HepG2 (cell line): Measurements from ENCODE around the gene OMG. TPM values are rescaled to one million over a fixed set of nuclear protein-coding genes. Genes with fewer than 3 reads are reported as not detected.

ENCODE experiments used
- ATAC-seq: fragments of 200-7000 bp; cut with Tn5 transposase; 3 replicates; pipeline ENCODE4 v1.9.1; 2020; ENCODE audit warnings: mild to moderate bottlenecking, moderate library complexity
- BruUV-seq: library from RNA; stranded (reverse); fragments of 400-500 nt; replicated peaks from 2 replicates; lab custom pipeline; 2021; lab: Mats Ljungman, UMichigan
- CTCF ChIA-PET: fragments of 300-600 bp; formaldehyde crosslinking; extraction: SDS; loops from one replicate; lab custom pipeline; 2021; ENCODE audit warnings: low total read pairs, inconsistent platforms, low intra/inter-chr PET ratio; lab: Yijun Ruan, JAX
- POLR2A ChIA-PET: fragments of 350-600 bp; sonication (Branson Sonifier 250); formaldehyde crosslinking; loops from one replicate; lab custom pipeline; 2020; ENCODE audit warnings: antibody characterized with exemption, inconsistent platforms; lab: Yijun Ruan, JAX
- DNase-seq: peaks from one replicate; pipeline ENCODE4 v3.0.0-alpha.2; 2015; ENCODE audit warnings: low spot score
- FAIRE-seq: peaks from 3 replicates; lab custom pipeline; 2011; peaks lifted over from hg19 to GRCh38; lab: Jason Lieb, UNC
- H2AFZ ChIP-seq: one replicate; pipeline ENCODE4 v1.6.1; 2011; ENCODE audit warnings: low read length, inconsistent platforms
- H3K27ac ChIP-seq: fragments of 300-600 bp; 3 replicates; pipeline ENCODE4 v1.8.0; 2011; ENCODE audit warnings: mixed run types, mild to moderate bottlenecking, mixed read lengths, low read length, inconsistent platforms; ENCODE audit not compliant: insufficient read depth; ENCODE audit errors: extremely low read length
- H3K27me3 ChIP-seq, 2 experiments: fragments of 200-600 bp in 1 of 2; 2 replicates in 1 of 2; 3 replicates in 1 of 2; pipeline versions ENCODE4 v1.6.0 to v1.8.0; 2011; ENCODE audit warnings: low read length in 2 of 2, mild to moderate bottlenecking in 2 of 2, moderate library complexity in 2 of 2, inconsistent platforms in 1 of 2; ENCODE audit not compliant: insufficient read depth in 2 of 2, control insufficient read depth in 1 of 2
- H3K36me3 ChIP-seq, 2 experiments: fragments of 200-600 bp in 1 of 2; replicated peaks in 1 of 2; 2 replicates in 1 of 2; 3 replicates in 1 of 2; pipeline versions ENCODE4 v1.5.1 to v1.8.0; 2011; ENCODE audit warnings: low read length in 2 of 2, inconsistent platforms in 1 of 2; ENCODE audit not compliant: insufficient read depth in 2 of 2, control insufficient read depth in 1 of 2
- H3K4me1 ChIP-seq: 2 replicates; pipeline ENCODE4 v1.5.1; 2012; ENCODE audit warnings: low read length, inconsistent platforms; ENCODE audit not compliant: insufficient read depth
- H3K4me2 ChIP-seq: 2 replicates; pipeline ENCODE4 v1.6.0; 2011; ENCODE audit warnings: low read depth, low read length, inconsistent platforms
- H3K4me3 ChIP-seq, 3 experiments: fragments of 200-600 bp in 1 of 3; sonication (generic), shearing (Covaris generic) in 1 of 3; replicated peaks in 1 of 3; 2 replicates each; pipeline ENCODE4 v1.5.1; 2011 to 2016; ENCODE audit warnings: low read length in 3 of 3, inconsistent platforms in 2 of 3, low read depth in 2 of 3, mild to moderate bottlenecking in 2 of 3, control low read depth in 1 of 3, mixed read lengths in 1 of 3; ENCODE audit not compliant: insufficient read depth in 1 of 3
- H3K79me2 ChIP-seq: one replicate; pipeline ENCODE4 v1.6.1; 2011; ENCODE audit warnings: low read length, inconsistent platforms; ENCODE audit not compliant: insufficient read depth
- H3K9ac ChIP-seq: 2 replicates; pipeline ENCODE4 v1.6.0; 2011; ENCODE audit warnings: mild to moderate bottlenecking, low read depth, low read length, inconsistent platforms; ENCODE audit not compliant: insufficient read depth
- H3K9me3 ChIP-seq: 2 replicates; pipeline ENCODE4 v1.5.1; 2012; ENCODE audit warnings: mild to moderate bottlenecking, low read length
- H4K20me1 ChIP-seq: 2 replicates; pipeline ENCODE4 v1.6.0; 2011; ENCODE audit warnings: inconsistent platforms, mild to moderate bottlenecking, low read length, moderate library complexity; ENCODE audit not compliant: insufficient read depth
- CBX1 ChIP-seq: IDR thresholded peaks from one replicate; pipeline ENCODE4 v1.6.1; 2016; ENCODE audit warnings: antibody characterized with exemption, low read depth
- PHF5A ChIP-seq: IDR thresholded peaks from one replicate; pipeline ENCODE4 v1.6.1; 2018; ENCODE audit warnings: low read depth, missing genetic modification reagents; ENCODE audit not compliant: unreplicated experiment
- SOX6 ChIP-seq, 2 experiments: fragments of 450-650 bp in 1 of 2; sonication (generic) in 1 of 2; formaldehyde crosslinking in 1 of 2; IDR thresholded peaks; 2 replicates each; pipeline versions ENCODE4 v1.4.0 to v1.6.1; 2017 to 2020; ENCODE audit warnings: antibody characterized with exemption in 1 of 2, mild to moderate bottlenecking in 1 of 2, missing genetic modification reagents in 1 of 2
- SPEN ChIP-seq: sonication (generic); formaldehyde crosslinking; IDR thresholded peaks from 2 replicates; pipeline ENCODE4 v1.5.1; 2020; ENCODE audit warnings: low read depth, mild to moderate bottlenecking, missing genetic modification reagents
- ZFP1 ChIP-seq: IDR thresholded peaks from 2 replicates; pipeline ENCODE4 v1.6.1; 2016
- ZNF205 ChIP-seq: IDR thresholded peaks from 2 replicates; pipeline ENCODE4 v1.6.1; 2018; ENCODE audit warnings: missing biosample characterization, missing genetic modification reagents
- whole genome bisulfite sequencing: methylation state at CpG from one replicate; pipeline ENCODE4 v1.1.6; 2017; ENCODE audit warnings: low lambda C conversion rate; 5-methylcytosine and 5-hydroxymethylcytosine counted together
- in situ Hi-C: cut with HindIII; loops from 2 replicates; pipeline ENCODE4 v1.10.0; 2017; ENCODE audit warnings: low pct_unique_long_range_greater_than_20kb; ENCODE audit not compliant: extremely low pct_ligation_motif_present
- intact Hi-C: fragments of 100-400 bp; cut with micrococcal nuclease; formaldehyde crosslinking; loops from one replicate; pipeline ENCODE4 v1.10.0; 2022; ENCODE audit not compliant: unreplicated experiment
- polyA plus RNA-seq, 8 experiments: library from polyadenylated mRNA; depleted of rRNA in 3 of 8; stranded (reverse) in 7 of 8; unstranded in 1 of 8; fragments of >200 nt; fragmentation: Illumina TruSeq in 4 of 8; extraction: Trizol in 4 of 8; gene quantifications; 2 replicates each; pipeline versions ENCODE4 v1.2.1 to v1.2.3, GENCODE V29; 2011 to 2016; ENCODE audit warnings: low read depth in 4 of 8, missing spikeins in 1 of 8, mixed read lengths in 1 of 8; ENCODE audit not compliant: insufficient read depth in 1 of 8
- total RNA-seq, 5 experiments: library from RNA; depleted of rRNA; stranded (reverse); fragments of >200 nt; fragmentation: Illumina TruSeq; extraction: Trizol; gene quantifications; 2 replicates each; pipeline ENCODE4 v1.2.3, GENCODE V29; 2016; ENCODE audit warnings: low read depth in 1 of 5
- TF ChIP-seq, protein P1 (sequence below): sonication (generic); formaldehyde crosslinking; IDR thresholded peaks from 2 replicates; pipeline ENCODE4 v1.4.0; 2020; ENCODE audit warnings: mild to moderate bottlenecking, missing genetic modification reagents, borderline replicate concordance

Gene OMG
- total and polyA plus RNA-seq, 2 of the 13 experiments (the other 11 are each of a cell fraction or from before 2014, with no cell fraction given), result not detected

DNA sequence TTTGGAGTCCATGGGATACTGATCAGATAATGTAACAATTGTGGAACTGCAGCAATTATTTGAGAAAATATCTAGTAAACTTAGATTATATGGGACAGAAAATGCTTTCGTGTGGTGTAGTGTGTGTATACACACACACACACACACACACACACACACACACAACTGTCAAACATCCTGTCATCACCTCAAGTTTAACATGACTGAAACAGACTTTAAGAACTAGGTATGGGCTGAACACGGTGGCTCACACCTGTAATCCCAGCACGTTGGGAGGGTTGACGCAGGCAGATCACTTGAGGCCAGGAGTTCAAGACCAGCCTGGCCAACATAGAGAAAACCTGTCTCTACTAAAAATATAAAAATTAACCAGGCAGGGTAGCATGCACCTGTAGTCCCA, 24.9 kb upstream of the OMG start (continued):
- TF ChIP-seq SOX6 (IDR thresholded peaks at IDR 0.05) (no peak), SOX6 (CRISPR knock-in tag; IDR thresholded peaks at IDR 0.05) (no peak)

DNA sequence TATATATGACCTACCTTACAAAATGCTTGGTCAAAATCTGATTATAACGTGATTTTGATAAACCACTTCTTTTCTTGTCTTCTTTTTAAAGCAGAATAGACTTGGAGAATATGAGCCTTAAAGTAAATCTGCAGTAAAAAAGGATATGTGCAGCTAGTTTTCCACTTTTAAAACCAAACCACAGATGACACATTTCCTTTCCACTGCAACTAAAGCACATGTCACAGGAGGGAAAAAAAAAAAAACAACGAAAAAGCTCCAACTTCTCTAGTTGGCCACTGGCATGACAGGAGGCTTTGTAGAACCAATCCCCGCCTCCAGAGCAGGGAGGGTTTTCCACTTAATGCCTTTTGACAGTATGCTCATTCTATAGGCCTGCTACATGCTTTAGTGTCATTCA, 24.4 kb upstream of the OMG start, which contains the start of gene EVI2A:
Gene EVI2A (minus strand): TSS at position 142 of the 400 bp plus-strand sequence. CDS start 2,609 bp downstream, outside the sequence.
- Histone ChIP-seq H3K4me1 (no peaks in the 10 kb centered on the region), H3K27ac (no peak within 1 kb of the TSS), H3K4me3 (no peak within 1 kb of the TSS), H3K79me2 (no peaks in the 10 kb centered on the region), H2AFZ (no peak within 1 kb of the TSS), H3K36me3 (peaks cover 0 to 7% of the 10 kb centered on the region in 2 experiments; a peak in 3 of 5 replicates), H3K9ac (no peak within 1 kb of the TSS), H3K27me3 (no peaks in the 10 kb centered on the region), H3K4me2 (no peak within 1 kb of the TSS), H4K20me1 (no peaks in the 10 kb centered on the region), H3K9me3 (no peaks in the 10 kb centered on the region)
- ATAC-seq (no peak), DNase-seq (no peak), FAIRE-seq (no peak)
- no TSS peak for BruUV-seq
- WGBS, result 95% methylated on average over 3 of the region's 3 CpGs
- POLR2A ChIA-PET, result no interaction called here
- CTCF ChIA-PET, result no interaction called here
- TF ChIP-seq PHF5A (CRISPR knock-in tag) (no peak), ZFP1 (CRISPR knock-in tag) (no peak), SPEN (CRISPR knock-in tag) (no peak), ZNF205 (no peak), CBX1 (no peak)
- TF ChIP-seq, protein P1, sequence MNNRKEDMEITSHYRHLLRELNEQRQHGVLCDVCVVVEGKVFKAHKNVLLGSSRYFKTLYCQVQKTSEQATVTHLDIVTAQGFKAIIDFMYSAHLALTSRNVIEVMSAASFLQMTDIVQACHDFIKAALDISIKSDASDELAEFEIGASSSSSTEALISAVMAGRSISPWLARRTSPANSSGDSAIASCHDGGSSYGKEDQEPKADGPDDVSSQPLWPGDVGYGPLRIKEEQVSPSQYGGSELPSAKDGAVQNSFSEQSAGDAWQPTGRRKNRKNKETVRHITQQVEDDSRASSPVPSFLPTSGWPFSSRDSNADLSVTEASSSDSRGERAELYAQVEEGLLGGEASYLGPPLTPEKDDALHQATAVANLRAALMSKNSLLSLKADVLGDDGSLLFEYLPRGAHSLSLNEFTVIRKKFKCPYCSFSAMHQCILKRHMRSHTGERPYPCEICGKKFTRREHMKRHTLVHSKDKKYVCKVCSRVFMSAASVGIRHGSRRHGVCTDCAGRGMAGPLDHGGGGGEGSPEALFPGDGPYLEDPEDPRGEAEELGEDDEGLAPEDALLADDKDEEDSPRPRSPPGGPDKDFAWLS (CRISPR knock-in tag), result no peak
- in situ Hi-C loops (no loop called here), intact Hi-C loops (no loop called here)
